Smooth muscle cell of the brain vasculature (primary cell): ENCODE results near the gene LSM4.

Experiments used
- DNase-seq: peaks from one replicate; pipeline ENCODE4 v3.0.0-alpha.2; 2012; ENCODE audit warnings: low read depth, low spot score

Gene LSM4

DNA sequence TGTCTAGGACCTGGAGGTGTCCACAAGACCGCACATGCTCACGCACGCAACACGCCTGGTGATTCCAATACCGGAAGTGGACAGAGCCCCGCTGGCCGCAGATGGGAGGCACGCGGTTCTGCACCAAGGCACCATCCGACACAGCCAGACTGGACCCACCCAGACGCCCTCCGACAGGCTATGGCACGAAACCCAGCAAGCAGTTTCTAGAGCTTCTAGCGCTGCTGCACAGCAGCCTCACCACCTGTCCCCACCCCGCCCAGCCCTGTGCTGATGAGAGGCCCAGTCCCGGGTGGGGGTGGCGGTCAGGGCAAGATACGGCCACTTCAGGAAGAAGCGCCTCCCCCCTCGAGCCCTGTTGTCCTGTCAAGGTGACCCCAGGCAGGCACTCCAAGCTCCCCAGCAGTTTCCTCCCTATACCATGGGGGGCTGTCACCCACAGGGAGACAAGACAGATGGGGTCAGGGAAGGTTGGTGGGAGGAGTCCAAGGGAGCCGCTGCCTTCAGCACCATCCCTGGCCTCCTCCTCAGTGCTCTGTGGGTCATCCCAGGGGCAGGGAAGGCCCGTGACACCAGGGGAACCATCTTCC is 11.3 kb downstream of the LSM4 start:
- no peak for DNase-seq

DNA sequence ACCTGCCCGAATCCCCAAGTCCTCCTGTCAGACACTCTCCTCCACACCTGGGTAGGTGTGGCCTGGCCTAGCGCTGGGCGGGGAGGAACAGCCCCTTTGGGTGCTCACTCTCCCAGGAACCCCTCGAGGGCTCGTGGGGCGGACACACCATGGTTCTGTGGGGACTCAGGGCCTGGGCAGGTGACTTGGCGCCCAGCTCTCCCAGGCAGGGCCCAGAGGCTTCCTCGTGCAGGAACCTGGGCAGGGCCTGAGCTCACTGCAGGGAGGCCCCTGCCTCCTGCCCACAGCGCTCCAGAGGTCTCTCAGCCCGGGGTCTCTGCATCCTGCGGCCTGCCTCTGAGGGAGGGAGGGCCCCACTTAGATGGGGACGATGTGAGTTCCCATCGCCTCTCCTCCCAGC is 11.9 kb downstream of the LSM4 start:
- DNase-seq, result no peak

DNA sequence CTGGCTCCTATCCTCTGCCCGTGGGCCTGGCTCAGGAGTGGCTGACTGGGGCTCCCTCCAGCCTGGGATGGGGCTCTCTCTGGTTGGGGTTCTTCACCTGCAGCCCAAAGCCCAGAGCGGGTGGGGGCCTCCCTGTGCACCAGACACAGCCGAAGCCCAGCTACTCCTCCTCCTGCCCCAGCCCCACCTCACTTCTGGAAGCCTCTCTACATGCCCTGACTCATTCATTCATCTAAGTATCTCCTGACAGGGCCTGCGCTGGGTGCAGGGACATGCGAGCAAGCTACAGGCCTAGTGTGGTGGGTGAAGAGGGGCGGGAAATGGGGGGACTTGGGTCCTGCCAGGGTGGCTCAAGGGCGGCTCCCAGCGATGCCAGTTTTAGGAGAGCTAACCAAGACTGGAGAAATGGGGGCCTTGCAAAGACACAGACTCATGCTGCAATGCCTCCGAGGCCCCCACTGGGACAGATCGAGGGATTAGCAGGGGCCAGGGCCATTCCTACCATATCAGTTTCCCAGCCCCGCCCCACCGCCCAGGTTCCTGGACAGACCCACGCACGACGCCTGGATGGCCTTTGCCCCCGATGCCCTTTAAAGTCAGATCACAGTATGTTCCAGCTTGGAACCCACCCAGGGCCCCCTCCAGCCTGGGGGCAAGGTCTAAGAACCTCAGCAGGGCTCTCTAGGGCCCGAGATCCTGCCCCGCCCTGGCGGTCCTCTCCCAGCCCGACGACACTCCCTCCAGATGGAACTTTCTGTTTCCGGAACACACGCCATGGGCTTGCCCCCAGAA is 12.6 kb downstream of the LSM4 start:
- no peak for DNase-seq

DNA sequence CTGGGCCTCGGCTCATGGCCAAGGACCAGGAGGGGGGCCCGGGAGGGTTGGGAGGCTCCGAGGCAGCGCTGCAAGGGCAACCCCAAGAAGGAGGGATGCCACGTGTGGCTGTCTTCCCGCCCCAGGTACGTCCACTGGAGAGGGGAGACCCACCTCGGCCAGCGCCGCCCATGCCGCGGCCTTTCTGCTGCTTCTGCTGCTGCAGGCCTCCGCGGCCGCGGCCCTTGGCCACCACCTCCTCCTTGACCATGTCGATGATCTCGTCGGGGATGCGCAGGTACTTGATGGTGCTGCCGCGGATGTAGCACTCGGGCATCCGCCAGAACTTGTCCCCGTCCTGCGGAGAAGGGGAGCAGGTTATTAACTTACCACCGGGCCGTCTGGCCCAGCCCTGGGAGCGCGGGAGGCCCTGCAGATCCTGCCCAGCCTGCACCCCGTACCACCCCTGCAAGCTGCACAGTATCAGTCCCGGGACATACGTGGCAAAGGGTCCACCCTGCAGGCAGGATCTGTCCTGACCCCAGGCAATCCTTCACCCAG is 13.3 kb downstream of the LSM4 start:
- no peak for DNase-seq

DNA sequence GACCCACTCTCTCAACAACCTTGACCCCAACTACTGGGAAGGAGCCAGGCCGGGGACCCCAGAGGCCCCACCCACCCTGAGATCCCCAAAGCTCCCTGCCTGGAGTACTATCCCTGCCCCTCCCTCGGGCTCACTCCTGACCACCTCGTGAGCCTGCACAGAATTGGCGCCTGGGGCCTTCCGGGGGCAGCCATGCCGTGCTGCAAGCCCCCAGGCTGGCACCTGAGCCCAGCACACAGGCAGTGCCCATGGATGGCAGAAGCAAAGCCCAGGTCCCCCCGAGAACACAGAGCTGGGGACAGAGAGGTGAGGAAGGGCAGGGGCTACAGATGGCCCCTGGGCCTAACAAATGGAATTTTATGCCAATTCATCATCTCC is 13.9 kb downstream of the LSM4 start:
- no peak for DNase-seq

DNA sequence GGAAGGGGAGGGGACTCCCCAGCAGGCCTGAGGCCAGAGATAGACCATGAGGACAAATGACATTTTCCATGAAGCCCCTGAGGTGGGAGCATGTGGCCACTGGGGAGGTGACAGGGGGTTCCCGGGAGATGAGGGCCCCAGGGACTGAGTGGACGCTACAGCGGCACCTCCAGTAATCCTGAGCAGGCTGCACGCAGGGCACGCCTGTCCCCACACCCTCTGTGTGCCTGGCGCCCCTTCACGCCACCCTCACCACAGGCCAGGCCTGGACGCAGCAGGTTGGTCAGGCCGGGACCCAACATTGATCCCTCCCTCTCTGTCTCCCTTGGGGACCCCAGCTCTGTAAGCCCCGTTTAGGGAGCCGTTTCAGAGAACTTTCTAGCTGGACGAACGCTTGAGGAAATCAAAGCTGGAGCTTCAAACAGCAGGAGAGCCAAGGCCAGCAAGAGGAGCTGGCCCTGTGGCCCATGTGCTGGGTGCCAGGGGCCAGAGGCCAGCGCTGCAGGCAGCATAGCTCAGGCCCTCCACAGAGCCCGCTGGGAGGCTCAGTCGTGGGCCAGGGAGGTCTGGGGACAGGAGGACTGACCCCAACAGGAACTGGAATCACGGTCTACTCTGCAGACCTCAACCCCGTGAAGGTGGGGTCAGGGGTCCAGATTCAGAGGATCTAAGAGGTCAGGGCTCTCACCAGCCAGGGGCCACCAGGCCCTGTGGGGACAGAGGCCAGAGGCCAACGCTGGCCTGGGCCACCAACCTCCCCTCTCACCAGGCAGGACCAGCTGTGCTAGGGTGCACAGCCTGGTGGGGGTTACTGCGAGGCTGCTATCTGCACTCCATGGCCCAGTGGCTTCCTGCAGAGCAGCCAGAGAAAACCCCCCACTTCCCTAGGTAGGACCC is 14.6 kb downstream of the LSM4 start:
- no peak for DNase-seq

DNA sequence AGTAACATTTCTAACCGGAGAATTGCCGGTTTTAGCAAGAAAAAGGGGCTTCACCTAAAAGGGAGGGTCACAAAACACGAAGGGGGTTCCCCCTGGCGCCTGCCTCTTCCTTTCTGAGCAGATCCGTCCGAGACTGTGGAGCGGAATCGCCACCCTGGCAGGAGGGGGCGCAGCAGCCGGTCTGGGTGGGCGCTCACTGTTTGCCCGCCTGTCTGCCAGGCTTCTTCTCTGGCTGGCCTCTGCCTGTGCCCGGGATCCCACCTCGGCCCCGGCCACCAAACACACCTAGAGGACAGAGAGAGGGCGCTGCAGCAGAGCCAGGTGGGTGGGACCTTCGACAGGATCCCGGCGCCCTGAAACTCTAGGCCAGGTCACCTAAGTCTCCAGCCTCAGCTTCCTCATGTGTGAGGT is 15.6 kb downstream of the LSM4 start:
- no peak for DNase-seq

DNA sequence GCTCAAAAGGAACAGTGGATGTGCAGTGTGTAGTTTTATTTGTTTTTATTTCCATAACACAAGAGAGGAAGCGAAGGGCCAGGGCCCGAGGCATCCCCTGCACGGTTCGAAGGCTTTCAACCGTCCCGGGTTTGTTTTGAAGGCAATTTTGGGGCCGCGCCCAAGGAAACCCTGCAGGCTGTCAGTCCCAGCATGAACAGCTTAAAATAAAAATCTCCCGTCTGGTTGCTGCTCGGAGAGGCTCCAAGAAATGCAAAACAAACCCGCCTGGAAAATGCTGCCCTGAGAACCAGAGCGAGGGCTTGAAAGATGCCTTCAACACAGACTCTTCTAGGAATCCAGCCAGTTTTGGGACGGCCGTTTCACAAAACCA is 16.0 kb downstream of the LSM4 start:
- no peak for DNase-seq

DNA sequence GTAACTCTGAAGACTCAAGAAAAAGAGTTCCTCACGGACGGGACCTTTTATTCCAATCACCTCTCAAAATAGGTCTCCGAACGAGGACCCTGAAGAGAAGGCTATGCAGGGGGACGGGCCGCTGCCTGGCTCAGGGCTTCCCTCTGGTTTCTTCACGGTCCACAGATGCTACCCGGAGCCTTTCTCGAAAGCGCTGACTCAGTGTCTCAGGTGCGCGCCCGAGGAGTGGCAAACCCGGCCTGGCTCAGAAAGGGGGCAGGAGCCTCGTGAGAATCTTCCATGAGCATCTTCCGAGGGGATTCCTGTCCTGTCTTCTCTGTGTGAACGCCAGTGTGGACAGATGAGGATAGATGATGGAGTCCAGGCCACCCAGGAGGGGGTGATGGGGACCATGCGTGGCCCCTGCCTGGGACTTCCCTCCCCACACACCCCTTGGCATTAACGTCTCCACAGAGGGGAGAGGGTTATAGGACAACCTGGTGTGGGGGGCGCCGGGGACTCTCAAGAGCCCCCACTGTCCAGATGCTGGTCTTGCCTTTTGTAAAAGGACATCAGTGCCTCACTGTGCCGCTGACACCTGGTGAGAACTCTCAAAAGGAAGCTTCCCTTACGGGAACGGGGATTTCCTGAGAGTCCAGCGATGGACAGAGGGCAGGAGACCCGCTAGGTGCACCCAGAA is 16.5 kb downstream of the LSM4 start:
- DNase-seq, result no peak

DNA sequence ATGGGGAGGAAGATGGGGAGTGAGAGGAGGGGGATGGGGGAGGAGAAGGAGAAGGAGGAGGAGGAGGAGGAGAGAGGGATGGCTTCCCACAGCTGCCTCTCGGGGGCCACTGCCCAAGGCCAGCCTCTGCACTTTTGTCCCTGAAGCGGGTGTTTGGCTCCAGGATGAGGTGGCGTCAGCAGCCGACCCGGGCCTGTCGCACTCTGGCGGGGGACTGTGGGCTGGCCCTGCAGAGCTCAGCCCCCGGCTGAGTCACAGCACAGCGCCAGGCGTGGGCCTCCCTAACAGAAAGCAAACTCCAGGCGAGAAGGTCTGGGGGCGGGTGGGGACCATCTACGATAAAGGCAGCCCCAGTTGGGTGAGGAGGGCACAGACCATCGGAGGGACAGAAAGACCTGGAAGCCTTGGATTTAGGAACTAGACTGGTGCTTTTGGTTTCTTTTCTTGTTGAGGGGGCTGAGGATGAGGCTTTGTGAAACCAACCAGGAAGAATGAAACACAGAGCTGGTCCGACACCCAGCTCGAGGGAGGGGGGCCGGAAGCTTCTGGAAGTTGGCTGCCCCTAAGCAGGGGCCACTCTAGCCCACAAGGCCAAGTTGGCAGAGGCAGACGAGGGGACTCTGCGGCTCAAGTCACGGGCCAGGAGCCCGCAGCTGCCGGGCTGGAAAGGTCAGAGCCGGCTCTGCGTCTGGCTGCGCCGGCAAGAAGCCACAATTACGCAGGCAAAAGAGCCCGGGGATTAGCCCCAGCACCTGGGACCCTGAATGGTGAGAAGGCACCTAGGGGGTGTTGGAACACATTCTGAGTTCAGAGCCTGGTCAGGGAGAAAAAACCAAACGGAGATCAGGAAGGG is 18.2 kb downstream of the LSM4 start:
- no peak for DNase-seq

DNA sequence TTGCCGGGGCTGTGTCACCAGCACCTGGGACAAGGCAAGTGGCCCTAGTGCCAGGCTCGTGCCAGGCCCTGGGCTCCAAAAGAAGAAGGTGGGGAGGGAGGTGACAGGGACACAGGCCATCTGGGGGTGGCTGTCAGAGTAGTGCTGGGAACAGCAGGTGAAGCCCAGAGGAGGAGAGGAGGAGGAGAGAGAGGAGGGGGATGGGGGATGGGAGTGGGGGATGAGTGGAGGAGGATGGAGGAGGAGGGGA is 18.7 kb downstream of the LSM4 start:
- no peak for DNase-seq

DNA sequence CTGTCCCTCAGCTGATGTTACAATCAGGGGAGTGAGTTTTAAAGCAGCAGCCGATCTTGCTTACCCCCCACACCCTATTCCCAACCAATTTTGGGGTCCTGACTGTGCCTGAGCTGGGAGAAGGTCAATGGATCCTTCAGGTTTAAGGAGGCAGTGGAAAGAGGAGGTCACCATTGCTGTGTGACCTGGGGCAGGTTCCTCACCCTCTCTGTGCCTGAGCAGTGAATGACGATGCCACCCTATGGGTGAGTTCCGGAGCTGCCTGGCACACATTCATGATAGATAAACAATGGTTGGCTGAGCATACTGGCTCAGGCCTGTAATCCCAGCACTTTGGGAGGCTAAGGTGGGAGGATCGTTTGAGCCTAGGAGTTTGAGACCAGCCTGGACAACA is 21.2 kb downstream of the LSM4 start:
- DNase-seq, result no peak

DNA sequence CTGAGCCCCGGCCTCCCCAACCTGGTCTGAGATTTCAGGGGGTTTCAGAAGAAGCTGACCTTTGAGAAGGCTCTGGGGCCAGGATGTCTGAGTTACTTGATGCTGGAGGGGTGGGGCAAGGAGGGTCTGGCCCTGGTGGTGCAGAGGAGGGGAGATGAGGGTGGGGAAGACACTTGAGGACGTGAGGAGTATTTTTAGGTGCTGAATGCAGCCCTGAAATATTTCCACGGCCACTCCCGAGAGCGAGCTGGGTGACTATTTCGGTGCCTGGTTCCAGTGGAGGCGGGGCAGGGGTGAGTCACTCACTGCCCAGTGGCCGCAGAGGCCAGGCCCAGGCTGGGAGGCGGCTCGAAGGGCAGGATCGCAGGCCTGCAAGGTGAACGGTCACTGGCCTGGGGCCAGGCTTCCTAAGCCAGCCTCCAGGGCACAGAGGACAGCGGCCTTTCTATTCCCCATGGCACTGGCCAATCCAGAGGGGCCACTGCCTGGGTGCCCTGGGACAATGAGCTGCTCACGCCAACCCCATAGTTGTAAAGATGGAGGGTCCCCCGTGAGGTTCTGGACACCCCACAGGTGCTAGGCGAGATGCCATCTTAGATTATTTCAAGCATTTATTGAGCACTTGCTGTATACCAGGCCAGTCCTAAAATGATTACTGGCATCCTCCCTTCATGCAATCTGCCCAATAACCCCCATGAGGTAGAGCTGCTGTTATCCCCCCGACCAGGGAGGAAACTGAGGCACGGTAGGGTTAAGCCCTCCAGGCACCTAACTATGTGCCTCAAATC is 21.8 kb downstream of the LSM4 start:
- DNase-seq, result no peak

DNA sequence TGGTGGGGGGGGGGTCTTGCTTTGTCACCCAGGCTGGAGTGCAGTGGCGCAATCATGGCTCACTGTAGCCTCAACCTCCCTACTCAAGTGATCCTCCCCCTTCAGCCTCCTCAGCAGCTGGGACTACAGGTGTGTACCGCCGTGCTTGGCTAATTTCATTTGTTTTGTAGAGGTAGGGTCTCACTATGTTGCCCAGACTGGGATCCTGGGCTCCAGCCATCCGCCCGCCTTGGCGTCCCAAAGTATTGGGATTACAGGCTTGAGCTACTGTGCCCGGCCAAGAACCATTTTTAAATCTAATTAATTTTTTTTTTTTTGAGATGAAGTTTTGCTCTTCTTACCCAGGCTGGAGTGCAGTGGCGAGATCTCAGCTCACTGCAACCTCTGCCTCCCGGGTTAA is 23.2 kb downstream of the LSM4 start:
- no peak for DNase-seq

DNA sequence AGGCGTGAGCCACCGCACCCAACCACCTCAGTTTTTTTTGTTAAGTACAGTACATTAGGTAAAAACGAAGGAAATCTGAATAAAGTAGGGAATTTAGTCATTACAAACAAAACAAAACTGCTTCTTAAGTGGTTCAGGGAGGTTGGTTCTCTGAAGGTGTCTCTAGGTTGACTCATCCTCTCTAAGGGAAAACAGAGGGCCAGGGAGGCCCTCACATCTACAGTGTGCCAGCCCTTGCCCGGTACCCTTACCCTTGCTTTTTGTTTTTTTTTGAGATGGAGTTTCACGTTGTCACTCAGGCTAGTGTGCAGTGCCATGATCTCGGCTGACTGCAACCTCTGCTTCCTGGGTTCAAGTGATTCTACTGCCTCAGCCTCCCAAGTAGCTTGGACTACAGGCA is 24.3 kb downstream of the LSM4 start:
- no peak for DNase-seq

DNA sequence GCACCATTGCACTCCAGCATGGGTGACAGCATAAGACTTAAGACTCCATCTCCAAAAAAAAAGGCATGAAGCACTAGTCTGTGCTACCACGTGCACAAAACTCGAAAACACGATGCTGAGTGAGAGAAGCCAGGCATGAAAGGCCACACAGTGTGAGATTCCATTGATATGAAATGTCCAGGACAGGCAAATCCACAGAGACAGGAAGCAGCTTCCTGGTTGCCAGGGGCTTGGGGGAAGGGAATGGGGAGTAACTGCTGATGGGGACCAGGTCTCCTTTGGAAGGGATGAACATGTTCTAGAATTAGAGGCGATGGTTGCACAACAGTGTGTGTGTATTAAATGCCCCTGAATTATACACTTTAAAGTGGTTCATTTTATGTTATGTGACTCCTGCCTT is 25.6 kb downstream of the LSM4 start:
- DNase-seq, result no peak

DNA sequence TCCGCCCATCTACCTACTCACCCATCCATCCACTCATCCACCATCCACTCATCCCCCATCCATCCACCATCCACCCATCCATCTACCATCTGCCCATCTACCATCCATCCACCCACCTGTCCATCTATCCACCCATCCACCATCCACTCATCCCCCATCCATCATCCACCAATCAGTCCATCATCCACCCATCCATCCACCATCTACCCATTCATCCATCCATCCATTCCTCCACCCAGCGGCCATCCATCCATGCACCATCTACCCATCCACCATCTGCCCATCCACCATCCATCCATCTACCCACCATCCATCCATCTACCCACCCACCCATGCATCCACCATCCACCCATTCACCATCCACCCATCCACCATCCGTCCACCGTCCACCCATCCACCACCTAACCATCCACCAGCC is 27.8 kb downstream of the LSM4 start:
- DNase-seq, result no peak

DNA sequence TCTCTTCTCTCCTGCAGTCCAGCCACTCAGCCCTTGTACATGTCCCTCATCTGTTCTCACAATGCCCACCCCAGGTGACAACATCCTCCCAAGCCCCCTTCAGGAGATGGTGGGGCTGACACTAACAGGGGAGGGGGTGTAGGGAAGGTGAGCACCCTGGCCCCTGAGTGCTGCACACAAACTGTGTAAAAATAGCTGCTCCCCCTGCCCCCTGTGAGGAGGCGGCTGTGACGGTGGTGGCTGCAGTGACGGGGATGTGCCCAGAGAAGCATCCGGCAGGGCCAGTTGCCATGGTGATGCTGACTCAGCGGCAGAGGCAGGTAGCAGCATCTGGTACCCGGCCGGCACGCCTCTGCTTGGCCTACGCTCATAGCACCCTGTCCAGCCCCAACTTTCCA is 28.4 kb downstream of the LSM4 start:
- no peak for DNase-seq

DNA sequence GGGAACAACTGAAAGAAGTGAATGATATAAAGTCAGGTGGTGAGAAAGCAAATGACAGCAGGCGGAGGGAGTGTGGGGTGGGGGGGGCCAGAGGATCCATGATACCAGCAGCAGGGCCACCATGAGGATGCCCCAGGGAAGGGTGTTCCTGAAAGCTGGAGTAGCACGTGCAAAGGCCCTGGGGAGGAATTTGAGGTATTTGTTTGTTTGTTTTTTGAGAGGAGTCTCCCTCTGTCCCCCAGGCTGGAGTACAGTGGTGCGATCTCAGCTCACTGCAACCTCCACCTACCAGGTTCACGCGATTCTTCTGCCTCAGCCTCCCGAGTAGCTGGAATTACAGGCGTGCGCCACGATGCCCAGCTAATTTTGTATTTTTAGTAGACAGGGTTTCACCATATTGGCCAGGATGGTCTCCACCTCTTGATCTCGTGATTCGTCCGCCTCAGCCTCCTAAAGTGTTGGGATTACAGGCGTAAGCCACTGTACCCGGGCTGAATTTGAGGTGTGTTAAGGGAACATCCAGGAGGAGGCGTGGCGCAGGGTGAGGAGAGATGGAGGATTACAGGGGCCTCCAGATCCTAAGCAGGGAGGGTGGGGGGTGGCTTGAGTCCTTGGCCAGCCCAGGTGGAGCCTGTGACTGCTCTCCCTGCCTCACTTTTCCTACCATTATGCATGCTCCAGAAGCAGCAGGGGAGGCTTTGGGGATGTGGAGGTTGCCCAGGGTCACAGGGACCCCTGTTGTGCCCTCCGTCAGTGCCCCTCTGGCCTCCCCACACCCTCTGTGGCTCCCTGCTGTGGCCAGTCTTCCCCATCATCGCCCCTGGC is 29.0 kb downstream of the LSM4 start:
- no peak for DNase-seq
